ENCODE results near the gene EGLN3. TPM values are rescaled to one million over a fixed set of nuclear protein-coding genes. Genes with fewer than 3 reads are reported as not detected.

The EGLN3 gene
- total RNA-seq, 2 donors from 2014 or later: 10.8 to 11.4 TPM

DNA sequence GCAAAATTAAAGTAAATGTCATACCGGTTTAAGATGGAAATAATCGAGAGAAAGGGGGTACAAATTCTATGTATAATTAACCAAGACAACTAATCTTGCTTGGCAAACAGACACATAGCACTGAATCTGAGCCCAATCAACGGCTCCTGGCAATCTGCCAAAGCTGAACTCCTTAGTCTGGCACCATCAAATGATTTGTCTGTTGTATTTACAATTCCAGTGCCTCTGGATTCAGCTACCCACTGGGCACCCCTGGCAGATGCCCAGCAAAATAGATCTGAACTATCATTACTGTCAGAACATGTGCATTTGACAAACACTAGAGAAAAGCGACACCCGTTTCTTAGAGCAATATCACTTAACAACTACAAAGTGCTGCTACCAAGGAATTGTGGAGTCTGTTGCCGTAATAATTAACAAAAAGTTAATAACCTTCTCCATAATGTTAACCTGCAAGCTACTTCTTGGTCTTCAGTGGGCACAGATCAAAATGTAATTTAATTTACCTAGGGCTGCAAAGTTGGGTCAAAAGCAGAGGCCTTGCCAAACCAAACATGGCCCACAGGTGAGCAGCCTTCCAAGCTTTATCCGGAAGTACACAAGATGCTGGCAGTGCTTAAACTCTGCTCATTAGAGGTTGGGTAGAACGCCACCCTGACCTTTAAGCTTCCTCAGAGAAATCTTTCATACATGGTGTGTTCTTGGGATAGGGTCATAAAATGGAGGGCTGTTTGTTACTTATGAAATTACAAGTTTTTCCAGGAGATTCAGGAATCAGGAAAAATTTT, 7.6 kb downstream of the EGLN3 start:
- TF ChIP-seq, protein P1, sequence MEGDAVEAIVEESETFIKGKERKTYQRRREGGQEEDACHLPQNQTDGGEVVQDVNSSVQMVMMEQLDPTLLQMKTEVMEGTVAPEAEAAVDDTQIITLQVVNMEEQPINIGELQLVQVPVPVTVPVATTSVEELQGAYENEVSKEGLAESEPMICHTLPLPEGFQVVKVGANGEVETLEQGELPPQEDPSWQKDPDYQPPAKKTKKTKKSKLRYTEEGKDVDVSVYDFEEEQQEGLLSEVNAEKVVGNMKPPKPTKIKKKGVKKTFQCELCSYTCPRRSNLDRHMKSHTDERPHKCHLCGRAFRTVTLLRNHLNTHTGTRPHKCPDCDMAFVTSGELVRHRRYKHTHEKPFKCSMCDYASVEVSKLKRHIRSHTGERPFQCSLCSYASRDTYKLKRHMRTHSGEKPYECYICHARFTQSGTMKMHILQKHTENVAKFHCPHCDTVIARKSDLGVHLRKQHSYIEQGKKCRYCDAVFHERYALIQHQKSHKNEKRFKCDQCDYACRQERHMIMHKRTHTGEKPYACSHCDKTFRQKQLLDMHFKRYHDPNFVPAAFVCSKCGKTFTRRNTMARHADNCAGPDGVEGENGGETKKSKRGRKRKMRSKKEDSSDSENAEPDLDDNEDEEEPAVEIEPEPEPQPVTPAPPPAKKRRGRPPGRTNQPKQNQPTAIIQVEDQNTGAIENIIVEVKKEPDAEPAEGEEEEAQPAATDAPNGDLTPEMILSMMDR (IDR thresholded peaks at IDR 0.05): no peak
- H3K36me3 ChIP-seq: no peaks in the 10 kb centered on the region
- no peaks in the 10 kb centered on the region for H3K9me3 ChIP-seq
- H3K27me3 ChIP-seq (replicated peaks; ENCODE audit: insufficient read depth): no peaks in the 10 kb centered on the region
- no peak overlapping the region for H3K27ac ChIP-seq
- H3K4me3 ChIP-seq: no peak overlapping the region
- no peak for ATAC-seq (ENCODE audit: insufficient number of reproducible peaks, low FRiP score, low read depth)
- H3K4me1 ChIP-seq (ENCODE audit: control insufficient read depth in 1 of 2, low read depth in 2 of 2): peaks cover 0 to 51% of the 10 kb centered on the region in 2 donors
- no peak for DNase-seq (ENCODE audit: low spot score)

DNA sequence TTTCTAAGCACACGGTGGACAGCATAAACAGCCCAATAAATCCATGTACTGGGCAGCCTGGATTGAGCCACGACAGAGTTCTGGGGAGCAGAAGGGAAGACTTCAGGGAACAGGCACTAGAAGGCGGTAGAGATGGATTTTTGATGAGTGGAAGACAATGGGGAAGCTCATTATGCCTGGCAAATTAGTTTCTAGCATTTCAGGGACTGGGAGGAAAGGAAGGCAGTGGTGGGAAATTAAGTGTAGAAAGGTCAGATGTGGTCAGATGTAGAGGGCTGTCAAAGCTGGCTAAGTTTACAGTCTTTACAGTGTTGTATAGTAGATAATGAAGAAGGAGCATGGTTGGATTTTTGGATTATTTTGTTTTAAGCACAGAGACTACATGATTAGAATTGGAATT, 9.2 kb downstream of the EGLN3 start:
- no peak for ATAC-seq (ENCODE audit: insufficient number of reproducible peaks, low FRiP score, low read depth)
- peaks cover 7 to 61% of the 10 kb centered on the region in 2 donors for H3K4me1 ChIP-seq (ENCODE audit: control insufficient read depth in 1 of 2, low read depth in 2 of 2)
- no peak overlapping the region for H3K4me3 ChIP-seq
- TF ChIP-seq, protein P1 (IDR thresholded peaks at IDR 0.05): no peak
- H3K9me3 ChIP-seq: no peaks in the 10 kb centered on the region
- DNase-seq (ENCODE audit: low spot score): no peak
- H3K27me3 ChIP-seq (replicated peaks; ENCODE audit: insufficient read depth): no peaks in the 10 kb centered on the region
- no peaks in the 10 kb centered on the region for H3K36me3 ChIP-seq
- H3K27ac ChIP-seq: no peak overlapping the region

- Histone ChIP-seq H3K27me3 (replicated peaks; ENCODE audit: insufficient read depth) (no peaks in the 10 kb centered on the region), H3K4me3 (no peak overlapping the region), H3K9me3 (no peaks in the 10 kb centered on the region), H3K36me3 (no peaks in the 10 kb centered on the region), H3K4me1 (ENCODE audit: control insufficient read depth in 1 of 2, low read depth in 2 of 2) (peaks cover 7 to 56% of the 10 kb centered on the region in 2 donors), H3K27ac (peak overlapping the region in 1 of 2 donors; percentile 24)
- DNase-seq (ENCODE audit: low spot score) (no peak), ATAC-seq (ENCODE audit: insufficient number of reproducible peaks, low FRiP score, low read depth) (no peak)
- TF ChIP-seq, protein P1 (IDR thresholded peaks at IDR 0.05): no peak
Observed at GRCh38 chr14:33940561-33941011, 10.3 kb downstream of the EGLN3 start.

DNA sequence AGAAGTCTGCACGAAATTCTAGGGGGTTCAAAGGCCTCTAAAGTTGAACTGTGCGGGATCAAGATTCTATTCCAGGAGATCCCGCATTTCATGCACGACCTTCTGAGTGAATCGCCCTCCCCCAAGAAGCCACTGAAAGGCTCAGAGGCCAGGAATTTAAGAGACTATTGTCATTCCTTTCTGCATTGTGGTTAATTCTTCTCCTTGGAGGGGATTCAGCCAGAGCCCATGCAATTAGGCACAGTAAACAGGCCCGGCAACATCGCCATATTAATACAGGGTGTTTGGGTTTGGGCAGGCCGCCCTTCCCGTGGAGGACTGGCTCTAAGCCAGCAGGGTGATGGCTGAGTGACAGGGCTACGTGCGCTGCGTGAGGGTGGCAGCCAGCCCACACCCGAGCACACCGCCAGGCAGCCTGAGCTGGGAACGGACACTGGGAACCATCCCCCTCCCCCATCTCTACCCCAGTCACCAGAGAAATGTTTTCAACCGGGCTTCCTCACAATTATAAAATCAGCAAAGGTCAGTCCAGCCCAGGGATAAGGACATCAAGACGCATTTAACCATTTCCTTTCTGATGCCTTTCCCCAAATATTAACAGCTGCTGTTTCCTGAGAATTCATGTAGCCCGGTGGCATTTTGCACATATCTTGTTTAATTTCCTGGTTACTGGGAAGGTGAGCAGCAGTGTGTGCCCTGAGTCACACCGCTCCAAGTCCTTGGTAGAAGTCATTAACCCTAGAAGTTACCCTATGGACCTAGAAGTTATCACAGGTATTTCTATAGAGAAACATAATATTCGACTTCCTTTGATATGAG, 12.5 kb downstream of the EGLN3 start:
- no peaks in the 10 kb centered on the region for H3K9me3 ChIP-seq
- peak; percentile 58 for ATAC-seq (ENCODE audit: insufficient number of reproducible peaks, low FRiP score, low read depth)
- H3K4me3 ChIP-seq: peak overlapping the region; percentile 53
- no peaks in the 10 kb centered on the region for H3K36me3 ChIP-seq
- H3K27ac ChIP-seq: peak overlapping the region; percentile 30 to 70
- TF ChIP-seq, protein P1 (IDR thresholded peaks at IDR 0.05): no peak
- no peak for DNase-seq (ENCODE audit: low spot score)
- H3K4me1 ChIP-seq (ENCODE audit: control insufficient read depth in 1 of 2, low read depth in 2 of 2): peaks cover 7 to 51% of the 10 kb centered on the region in 2 donors
- no peaks in the 10 kb centered on the region for H3K27me3 ChIP-seq (replicated peaks; ENCODE audit: insufficient read depth)

- no peaks in the 10 kb centered on the region for H3K36me3 ChIP-seq
- ATAC-seq (ENCODE audit: insufficient number of reproducible peaks, low FRiP score, low read depth) (no peak), DNase-seq (ENCODE audit: low spot score) (no peak)
- H3K27me3 ChIP-seq (replicated peaks; ENCODE audit: insufficient read depth): no peaks in the 10 kb centered on the region
- no peak overlapping the region for H3K4me3 ChIP-seq
- no peaks in the 10 kb centered on the region for H3K9me3 ChIP-seq
- H3K4me1 ChIP-seq (ENCODE audit: control insufficient read depth in 1 of 2, low read depth in 2 of 2): peaks cover 7 to 45% of the 10 kb centered on the region in 2 donors
- H3K27ac ChIP-seq: peak overlapping the region in 1 of 2 donors; percentile 70
- TF ChIP-seq, protein P1 (IDR thresholded peaks at IDR 0.05): no peak
Observed at GRCh38 chr14:33936391-33936790, 14.5 kb downstream of the EGLN3 start.
